Activated naive CD8-positive, alpha-beta T cell treated with anti-CD3 and anti-CD28 coated beads, Interleukin-2, amount 50 U/mL, for 16 hours (primary cell): ENCODE results near the gene MVP.
"Not testable (repeated sequence)": the region's sequence is repeated elsewhere in the genome, so short reads cannot be mapped to it uniquely, and the experiment has no call there.

Experiments
- DNase-seq: peaks from one replicate; pipeline ENCODE4 v3.0.0-alpha.2; 2020; ENCODE audit warnings: low read depth, low spot score

Gene MVP

DNA sequence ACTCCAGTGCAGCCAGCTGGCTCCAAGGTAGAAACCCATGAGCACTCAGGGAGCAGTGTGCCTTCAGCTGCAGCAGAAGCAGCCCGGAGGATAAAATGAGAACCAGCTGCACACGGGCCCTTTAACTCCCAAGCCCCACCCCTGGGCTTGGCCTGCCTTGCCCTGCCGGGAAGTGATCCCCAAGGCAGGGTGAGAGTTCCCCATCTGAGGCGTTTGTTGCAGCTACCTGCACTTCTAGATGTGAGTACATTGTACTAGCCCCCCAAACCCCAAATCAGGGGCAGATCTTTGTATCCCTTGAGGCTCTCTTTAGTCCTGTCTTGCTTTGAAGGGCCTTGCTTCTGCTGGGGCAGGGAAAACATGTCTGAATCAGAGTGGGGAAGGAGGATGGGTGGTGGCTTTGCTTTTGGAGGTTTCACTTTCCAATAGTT, at the start of gene MVP:
TSS of gene MVP (plus strand) at position 192 of the 431 bp plus-strand sequence. CDS start 10,088 bp downstream, outside the sequence.
- DNase-seq, result no peak

DNA sequence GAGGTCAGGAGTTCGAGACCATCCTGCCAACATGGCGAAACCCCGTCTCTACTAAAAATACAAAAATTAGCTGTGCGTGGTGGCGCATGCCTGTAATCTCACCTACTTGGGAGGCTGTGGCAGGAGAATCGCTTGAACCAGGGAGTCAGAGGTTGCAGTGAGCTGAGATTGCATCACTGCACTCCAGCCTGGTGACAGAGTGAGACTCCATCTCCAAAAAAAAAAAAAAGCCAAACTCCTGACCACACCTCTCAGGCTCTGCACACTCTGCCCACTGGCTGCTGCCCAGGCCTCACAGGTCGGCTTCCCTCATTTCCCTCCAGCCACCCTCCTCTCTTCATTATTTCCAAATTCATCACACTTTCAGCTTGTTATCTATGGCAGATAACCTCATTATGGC, 47.9 kb upstream of the MVP start:
- DNase-seq, result not testable (repeated sequence)

DNA sequence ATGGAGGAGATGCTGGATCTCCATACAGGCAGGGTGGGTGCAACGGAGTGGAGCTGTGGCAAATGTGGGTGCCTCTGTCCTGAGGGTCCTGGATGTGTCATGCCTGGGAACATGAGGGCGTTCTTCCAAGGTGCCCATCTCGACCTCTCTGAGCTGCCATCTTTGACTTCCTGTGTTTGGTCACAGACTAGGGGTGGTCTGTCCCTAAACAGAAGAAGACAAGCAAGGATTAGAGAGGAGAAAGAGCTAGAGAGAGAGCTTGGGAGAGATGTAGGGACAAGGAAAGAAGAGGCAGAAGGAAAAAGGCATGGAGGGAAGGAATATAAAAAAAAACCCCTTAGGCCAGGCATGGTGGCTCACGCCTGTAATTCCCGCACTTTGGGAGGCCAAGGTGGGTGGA, 45.5 kb upstream of the MVP start:
- DNase-seq, result no peak

DNA sequence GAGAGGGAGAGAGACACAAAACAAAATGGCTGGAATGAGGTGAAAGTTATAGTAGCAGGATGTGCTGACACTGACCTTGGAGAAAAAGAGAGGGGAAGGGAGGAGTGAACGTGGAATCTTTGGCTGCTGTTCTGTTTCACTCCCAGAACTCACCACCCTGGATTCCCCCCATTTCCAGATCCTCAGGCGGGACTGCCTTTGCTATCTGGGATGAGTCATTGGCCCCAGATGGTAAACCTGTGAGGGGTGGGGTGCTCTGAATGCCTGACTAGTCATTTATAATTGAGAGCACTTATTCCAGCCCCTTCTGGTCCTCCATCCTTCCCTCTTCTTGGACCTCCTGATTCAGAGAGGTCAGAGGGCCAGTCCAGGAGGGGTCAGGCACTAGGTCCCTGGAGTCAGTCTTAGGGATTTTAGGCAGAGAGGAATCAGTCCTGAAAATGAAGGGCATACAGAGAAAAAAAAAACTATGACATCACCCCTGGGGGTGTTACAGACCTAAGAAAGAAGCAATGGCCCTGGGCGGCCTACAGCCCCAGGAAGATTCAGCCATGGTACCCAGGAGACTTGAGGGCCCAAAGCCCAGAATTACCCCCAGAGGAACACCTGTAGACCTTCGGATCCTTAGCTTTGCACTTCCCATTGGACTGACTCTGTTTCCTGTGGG, 44.4 kb upstream of the MVP start:
- no peak for DNase-seq

DNA sequence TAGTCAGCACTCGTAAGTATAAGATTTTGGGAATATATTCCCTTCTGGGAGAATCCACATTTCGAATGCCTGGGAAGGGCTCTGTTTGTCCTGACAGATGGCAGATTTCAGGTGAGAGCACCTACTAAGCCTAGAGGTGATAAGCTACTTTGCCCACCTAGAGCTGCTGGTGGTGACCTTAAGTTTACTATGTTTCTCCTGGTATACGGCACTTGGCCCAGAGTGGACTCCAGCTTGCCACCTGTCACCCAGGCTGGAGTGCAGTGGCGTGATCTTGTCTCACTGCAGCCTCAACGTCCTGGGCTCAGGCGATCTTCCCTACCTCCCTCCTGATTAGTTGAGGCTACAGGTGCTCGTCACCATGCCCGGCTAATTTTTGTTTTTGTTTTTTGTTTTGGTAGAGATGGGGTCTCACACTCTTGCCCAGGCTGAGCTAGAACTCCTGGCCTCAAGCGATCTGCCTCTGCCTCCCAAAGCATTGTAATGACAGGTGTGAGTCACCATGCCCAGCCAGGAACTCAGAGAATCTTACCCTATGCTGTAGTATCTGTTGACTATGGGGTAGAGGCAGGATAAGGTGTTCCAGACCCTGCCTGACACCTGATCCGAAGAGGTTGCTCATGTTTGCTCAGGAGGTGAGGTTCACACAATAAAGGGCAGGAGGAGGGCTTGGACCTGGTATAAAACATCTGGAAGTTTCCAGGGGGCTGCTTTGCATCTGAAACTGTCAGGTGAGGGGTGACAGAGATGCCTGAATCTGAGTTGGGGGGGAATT, 42.5 kb upstream of the MVP start, which contains the start of gene ZG16:
TSS of gene ZG16 (plus strand) at position 681 of the 775 bp plus-strand sequence. CDS start 1,011 bp downstream, outside the sequence.
- DNase-seq, result no peak

DNA sequence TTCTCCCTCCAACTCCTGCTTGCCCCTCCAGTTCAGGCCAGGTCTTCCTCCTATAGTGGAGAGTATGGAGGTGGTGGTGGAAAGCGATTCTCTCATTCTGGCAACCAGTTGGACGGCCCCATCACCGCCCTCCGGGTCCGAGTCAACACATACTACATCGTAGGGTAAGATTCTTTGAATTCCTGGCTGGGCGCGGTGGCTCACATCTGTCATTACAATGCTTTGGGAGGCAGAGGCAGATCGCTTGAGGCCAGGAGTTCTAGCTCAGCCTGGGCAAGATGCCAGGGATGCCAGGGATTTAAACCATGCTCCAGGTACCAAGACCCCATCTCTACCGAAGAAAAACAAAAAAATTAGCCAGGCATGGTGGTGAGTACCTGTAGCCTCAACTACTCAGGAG, 40.8 kb upstream of the MVP start:
- no peak for DNase-seq

DNA sequence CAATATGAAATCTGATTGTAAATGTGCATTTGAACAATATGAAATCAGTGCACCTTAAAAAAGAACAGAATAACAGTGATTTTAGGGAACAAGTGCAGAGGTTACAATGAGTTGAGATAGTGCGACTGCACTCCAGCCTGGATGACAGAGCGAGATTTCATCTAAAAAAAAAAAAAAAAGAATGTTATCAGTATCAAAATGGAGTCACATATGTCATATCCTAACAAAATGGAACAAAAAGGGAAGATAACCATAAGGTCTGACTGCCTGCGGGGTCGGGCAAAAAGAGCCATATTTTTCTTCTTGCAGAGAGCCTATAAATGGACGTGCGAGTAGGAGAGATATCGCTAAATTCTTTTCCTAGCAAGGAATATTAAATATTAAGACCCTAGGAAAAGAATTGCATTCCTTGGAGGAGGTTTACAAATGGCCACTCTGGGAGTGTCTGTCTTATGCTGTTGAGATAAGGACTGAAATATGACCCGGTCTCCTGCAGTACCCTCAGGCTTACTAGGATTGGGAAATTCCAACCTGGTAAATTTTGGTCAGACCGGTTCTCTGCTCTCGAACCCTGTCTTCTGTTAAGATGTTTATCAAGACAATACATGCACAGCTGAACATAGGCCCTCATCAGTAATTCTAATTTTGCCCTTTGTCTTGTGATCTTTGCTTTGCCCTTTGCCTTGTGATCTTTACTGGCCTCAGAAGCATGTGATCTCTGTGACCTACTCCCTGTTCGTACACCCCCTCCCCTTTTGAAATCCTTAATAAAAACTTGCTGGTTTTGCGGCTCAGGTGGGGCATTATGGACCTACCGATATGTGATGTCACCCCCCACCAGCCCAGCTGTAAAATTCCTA, 36.9 kb upstream of the MVP start:
- not testable (repeated sequence) for DNase-seq

DNA sequence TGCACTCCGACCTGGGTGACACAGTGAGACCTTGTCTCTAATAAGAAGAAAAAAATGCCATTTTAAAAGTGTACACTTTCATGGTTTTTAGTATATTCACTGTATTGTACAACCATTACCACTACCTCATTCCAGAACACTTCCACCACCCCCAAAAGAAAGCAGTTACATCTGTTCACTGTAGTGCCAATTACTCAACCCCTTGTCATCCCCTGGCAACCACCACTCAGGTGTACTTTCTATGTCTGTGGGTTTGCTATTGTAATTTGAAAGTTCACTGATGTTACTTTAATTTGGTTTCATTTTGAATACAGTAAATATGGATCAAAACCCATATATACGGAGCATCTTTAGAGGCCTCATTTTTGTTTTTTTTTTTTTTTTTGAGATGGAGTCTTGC, 36.1 kb upstream of the MVP start:
- no peak for DNase-seq

DNA sequence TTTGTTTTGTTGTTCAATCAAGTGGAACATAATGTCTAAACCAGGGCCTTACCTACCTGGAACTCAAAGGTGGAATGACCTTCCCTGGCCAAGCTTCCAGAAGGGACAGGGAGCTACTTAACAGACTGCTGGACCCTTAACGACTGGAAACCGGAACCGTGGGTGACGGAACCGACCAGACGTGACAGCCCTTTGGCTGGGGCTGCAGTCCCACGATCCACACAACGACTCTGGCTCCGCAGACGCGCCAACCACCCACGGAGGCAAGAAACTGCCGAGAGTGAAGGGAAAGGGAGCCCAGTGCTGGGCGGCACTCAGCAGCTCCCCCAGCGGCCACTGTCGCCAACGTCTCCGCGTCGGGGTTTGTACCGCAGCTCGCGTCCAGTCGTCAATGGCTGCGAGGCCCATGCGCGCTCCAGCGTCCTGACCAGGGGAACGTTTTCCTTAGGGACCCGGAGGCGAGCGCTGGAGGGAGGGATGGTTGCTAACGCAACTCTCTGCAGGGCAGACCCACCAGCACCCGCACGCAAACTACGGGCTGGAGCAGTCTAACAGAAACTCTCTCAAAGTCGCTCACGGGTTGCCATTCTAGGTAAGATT, 35.3 kb upstream of the MVP start:
- DNase-seq, result peak; percentile 43

DNA sequence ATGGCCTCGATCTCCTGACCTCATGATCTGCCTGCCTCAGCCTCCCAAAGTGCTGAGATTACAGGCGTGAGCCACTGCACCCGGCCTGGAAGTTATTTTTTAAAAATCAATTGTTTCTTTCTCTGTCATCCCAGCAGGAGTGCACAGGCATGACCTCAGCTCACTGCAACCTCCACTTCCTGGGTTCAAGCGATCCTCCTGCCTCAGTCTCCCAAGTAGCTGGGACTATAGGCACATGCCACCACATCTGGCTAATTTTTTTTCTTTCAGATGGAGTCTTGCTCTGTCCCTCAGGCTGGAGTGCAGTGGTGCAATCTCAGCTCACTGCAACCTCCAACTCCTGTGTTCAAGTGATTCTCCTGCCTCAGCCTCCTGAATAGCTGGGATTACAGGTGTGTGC, 33.1 kb upstream of the MVP start:
- DNase-seq, result not testable (repeated sequence)

DNA sequence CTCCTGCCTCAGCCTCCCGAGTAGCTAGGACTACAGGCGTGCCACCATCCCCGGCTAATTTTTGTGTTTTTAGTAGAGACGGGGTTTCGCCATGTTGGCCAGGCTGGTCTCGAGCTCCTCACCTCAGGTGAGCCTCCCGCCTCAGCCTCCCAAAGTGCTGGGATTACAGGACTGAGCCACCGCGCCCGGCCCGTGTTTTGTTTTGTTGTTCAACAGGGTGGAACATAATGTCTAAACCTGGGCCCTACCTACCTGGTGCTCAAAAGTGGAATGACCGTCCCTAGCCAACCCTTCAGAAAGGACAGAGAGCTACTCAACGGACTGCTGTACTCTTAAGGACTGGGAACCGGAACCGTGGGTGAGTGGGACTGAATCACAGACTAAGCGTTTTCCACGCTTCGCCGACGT, 30.5 kb upstream of the MVP start:
- no peak for DNase-seq

DNA sequence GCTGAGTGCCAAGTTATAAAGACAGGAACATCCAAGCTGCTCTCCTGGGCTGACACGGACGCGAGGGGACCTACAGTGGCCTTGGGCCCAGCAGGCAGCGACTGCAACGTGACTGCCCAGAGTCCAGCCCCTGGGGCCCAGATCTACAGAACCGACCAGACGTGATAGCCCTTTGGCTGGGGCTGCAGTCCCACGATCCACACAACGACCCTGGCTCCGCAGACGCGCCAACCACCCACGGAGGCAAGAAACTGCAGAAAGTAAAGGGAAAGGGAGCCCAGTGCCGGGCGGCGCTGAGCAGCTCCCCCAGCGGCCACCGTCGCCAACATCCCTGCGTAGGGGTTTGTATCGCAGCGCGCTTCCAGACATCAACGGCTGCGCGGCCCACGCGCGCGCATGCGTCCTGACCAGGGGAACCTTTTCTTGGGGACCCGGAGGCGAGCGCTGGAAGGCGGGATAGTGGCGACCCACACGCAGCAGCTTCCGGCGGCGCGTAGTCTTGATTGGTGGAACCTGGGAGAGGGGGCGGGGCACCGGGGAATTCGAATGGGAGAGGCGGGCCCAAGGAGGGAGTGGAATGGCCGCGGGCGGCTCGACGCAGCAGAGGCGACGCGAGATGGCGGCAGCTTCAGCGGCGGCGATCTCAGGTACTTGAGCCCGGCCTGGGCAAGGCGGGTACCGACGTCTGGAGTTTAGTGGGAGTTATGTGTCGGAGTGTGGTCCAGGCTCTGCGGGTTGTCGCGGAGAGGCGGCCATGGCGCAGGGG, 29.9 kb upstream of the MVP start, which contains the start of gene KIF22:
TSS of gene KIF22 (plus strand) at position 569 of the 766 bp plus-strand sequence. CDS start at position 578, 9 bp downstream.
- DNase-seq, result peak; percentile 100

DNA sequence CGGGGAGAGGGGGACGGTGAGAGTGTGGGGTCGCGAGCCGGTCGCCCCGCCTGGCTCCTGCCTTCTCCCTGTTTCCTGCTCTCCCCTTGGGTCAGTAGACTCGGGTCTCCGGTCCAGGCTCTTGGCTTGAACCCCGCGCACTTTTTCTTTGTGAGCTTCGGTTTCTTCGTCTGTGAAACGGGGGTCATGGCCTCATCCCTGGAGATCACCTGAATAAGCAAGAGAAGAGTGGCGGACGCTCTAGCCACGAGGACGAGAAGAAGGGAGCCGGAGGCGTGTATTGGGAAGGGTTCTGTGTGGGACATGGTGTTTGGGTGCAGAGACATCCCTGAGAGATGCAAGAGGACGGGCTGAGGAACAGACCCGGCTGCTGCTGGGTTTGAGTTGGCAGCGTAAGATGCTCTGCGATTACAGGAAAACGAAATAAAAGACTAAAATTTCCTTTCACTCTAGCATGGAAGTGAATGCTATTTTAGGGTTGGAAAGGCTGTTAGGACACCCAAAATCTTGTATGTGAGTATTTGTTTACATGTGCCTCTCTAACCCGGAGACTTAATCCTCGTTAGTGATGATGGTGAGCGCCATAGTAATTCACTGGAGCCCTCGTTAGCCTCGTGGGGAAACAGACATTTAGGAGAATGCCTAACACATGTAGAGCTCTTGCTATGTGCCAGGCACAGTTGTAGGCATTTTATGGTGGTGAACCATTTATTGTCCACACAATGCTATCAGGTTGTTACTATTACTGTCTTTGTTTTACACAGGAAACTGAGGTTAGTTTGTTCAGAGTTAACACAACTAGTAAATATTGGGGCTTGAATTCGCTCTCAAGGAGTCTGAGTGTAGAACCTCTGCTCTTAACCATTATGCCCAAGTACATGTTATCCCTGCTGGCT, 29.1 kb upstream of the MVP start:
- no peak for DNase-seq

DNA sequence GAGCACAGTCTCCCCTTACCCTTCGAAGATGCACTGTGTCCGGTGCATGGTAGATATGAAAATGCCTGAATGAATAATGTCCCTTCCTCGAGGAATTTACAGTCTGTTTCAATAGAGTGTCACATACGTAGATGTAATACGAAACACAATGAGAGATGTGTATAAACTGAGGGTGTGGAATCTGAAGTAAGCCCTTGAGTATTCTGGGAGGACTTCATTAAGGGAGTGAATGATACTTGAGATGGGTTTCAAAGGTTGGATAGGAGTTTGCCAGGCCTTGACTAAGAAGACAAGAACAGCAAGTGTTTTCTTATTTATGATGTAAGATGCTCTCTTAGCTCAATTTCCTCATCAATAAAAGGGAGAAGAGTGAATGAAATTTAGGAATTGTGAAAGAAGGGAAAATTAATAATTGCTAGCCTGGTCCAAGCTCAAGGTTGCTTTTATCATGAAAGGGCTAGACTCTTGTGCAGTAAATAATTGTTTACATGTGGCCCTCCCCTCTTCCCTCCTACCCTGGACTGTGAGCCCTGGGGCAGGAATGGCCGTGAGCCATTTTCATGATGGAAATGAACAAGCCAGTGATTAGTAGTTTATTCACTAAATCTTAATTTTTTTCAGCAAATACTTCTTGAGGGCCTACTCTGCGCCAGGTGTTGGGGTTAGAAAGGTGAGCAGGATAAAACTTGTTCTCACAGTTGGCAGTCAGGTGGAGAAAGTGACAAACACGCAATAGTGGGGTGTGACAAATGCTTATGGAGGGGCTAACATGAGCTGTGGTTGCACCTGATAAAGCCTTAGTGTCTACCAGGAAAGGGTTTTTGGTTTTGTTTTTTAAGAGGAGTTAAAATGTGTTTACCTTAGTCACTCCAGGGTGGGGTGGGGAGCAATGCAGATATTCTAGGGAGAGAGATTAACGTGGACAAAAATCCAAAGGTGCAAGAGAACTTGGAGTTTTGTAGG, 28.1 kb upstream of the MVP start:
- no peak for DNase-seq

DNA sequence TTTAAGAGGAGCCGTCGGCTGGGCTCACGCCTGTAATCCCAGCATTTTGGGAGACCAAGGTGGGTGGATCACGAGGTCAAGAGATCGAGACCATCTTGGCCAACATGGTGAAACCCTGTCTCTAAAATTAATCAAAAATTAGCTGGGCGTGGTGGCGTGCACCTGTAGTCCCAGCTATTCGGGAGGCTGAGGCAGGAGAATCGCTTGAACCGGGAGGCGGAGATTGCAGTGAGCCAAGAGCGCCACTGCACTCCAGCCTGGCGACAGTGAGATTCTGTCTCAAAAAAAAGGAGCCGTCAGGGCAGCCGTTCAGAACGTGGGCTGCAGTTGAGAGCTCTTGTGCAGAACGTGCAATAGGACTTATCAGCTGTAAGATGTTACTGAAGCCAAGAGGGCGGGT, 27.1 kb upstream of the MVP start:
- DNase-seq, result not testable (repeated sequence)

DNA sequence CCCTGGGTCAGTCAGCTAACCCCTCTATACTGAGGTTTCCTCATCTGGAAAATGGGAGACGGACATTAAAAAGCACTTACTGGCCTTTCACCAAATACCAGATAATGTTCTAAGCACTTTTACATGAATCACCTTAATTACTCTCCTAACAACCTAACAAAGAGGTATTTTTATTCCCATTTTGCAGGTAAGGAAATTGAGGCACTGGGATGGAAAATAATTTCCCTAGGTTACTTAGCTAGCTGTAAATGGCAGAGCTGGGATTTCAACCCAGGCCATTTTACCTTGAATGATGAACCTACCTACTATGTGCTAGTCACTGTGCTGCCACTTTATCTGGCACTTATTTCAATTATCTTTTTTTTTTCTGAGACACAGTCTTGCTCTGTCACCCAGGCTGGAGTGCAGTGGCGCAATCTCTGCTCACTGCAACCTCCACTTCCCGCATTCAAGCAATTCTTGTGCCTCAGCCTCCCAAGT, 26.0 kb upstream of the MVP start:
- DNase-seq, result no peak

DNA sequence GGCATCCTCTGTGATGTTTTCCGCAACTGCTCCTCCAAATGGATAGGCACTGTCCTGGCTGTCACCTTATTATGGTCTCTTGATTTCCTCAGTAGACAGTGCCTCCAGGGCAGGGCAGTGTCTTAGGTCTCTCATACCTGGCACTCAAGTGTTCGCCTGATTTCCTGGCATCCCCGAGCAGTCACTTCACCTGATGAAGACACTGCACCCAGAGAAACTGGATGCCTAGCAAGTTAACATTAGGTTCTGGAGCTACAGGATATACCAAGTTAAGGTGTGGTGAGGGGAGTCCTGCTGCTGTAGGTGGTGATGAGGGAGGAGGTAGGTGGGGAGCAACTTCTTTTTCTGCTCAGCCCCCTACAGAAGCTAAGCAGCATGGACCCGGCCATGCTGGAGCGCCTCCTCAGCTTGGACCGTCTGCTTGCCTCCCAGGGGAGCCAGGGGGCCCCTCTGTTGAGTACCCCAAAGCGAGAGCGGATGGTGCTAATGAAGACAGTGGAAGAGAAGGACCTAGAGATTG, 17.8 kb upstream of the MVP start:
- no peak for DNase-seq

DNA sequence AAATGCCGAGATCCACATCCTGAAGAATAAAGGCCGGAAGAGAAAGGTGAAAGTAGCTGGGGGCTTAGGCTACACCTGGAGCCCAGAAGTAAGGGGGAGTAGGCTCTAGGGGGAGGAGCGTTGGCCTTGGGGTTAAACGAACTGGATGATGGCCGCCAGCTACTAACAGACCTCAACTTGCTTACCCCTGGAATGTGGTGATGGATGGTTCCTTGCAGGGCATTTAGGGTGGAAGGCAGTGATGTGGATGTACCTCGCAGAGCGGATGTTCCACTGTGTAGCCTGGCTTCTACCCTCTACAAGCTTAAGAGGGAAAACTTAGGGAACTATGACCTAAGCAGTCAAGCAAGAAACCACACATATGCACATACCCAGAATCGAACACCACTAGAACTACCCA, 16.2 kb upstream of the MVP start:
- no peak for DNase-seq
